GM12864 (cell line): ENCODE measurements around the gene MPV17L2.
A peak's percentile ranks its signal among the peaks of the same experiment; 100 is the strongest.

Experiments used
- DNase-seq: peaks from one replicate; pipeline ENCODE4 v3.0.0-alpha.2; 2011; ENCODE audit warnings: low read depth
- H3K4me3 ChIP-seq: 2 replicates; pipeline ENCODE4 v1.5.1; 2011; ENCODE audit warnings: mild to moderate bottlenecking, low read depth, low read length, control low read depth
- TF ChIP-seq, protein P1 (sequence below): IDR thresholded peaks from 2 replicates; pipeline ENCODE4 v1.5.1; 2011; ENCODE audit warnings: low read depth, mild to moderate bottlenecking, moderate library complexity, low read length, control low read depth, inconsistent platforms; ENCODE audit errors: missing control alignments

MPV17L2 gene

DNA sequence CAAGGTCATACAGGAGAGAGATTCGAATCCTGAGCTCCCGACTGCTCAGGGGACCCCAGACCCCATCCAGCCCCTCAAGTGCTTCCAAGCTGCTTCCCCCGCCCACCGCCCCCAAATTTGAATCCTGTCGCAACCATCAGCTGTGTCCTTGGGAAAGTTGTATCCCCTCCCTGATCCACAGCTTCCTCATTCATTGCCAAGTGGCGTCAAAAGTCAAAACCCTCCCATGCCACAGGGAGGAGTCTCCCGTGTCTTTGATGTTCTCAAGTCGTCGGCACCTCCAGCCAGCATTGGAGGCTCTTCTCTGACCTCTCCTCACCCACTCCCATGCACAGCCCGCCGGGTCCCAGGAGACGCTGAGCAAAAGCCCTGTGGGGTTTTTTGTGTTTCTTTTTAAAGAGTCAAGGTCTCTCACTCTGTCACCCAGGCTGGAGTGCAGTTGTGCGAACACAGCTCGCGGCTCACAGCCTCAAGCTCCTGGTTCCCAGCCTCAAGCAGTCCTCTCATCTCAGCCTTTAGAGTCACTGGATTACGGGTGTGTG is 22.2 kb upstream of the MPV17L2 start:
- H3K4me3 ChIP-seq, result no peak overlapping the region
- no peak for DNase-seq
- TF ChIP-seq, protein P1, sequence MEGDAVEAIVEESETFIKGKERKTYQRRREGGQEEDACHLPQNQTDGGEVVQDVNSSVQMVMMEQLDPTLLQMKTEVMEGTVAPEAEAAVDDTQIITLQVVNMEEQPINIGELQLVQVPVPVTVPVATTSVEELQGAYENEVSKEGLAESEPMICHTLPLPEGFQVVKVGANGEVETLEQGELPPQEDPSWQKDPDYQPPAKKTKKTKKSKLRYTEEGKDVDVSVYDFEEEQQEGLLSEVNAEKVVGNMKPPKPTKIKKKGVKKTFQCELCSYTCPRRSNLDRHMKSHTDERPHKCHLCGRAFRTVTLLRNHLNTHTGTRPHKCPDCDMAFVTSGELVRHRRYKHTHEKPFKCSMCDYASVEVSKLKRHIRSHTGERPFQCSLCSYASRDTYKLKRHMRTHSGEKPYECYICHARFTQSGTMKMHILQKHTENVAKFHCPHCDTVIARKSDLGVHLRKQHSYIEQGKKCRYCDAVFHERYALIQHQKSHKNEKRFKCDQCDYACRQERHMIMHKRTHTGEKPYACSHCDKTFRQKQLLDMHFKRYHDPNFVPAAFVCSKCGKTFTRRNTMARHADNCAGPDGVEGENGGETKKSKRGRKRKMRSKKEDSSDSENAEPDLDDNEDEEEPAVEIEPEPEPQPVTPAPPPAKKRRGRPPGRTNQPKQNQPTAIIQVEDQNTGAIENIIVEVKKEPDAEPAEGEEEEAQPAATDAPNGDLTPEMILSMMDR, result no peak

GRCh38 chr19:18171605-18172327 is 21.3 kb upstream of the MPV17L2 start:
- no peak overlapping the region for H3K4me3 ChIP-seq
- no peak for DNase-seq
- TF ChIP-seq, protein P1, result no peak

DNA sequence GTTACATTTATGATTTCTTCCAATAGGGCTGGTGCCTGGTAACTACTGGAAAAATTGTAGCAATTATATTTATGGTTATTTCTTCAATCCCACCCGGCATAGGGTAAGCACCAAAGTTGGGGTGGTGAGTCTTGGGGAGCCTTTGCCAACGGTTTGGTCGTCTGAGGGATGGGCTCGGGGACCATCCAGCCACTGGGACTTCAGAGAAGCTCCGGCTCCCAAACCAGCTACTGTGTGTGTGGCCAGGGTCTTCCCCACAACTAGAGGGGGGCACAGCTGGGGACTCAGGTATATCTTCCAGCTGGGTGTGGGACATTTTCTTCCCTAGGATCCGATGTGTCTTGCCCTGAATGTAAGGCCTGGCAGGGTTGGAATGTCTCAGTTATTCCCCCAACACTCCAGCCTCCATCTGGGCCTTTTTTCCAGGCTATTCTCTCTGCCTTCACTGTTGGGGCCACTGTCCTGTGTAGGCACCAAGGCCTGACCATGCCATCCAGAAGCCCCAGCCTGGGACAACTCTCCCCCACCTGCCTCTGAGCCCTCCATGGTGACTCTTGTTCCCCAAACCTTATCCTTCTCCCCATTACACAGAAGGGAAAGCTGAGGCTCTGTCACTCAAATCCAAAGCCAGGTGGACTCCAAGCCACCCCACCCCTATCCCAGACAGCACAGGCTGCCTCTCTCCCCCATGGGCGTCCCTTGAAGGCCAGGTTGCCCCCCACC is 20.5 kb upstream of the MPV17L2 start:
- H3K4me3 ChIP-seq, result no peak overlapping the region
- TF ChIP-seq, protein P1, result no peak

DNA sequence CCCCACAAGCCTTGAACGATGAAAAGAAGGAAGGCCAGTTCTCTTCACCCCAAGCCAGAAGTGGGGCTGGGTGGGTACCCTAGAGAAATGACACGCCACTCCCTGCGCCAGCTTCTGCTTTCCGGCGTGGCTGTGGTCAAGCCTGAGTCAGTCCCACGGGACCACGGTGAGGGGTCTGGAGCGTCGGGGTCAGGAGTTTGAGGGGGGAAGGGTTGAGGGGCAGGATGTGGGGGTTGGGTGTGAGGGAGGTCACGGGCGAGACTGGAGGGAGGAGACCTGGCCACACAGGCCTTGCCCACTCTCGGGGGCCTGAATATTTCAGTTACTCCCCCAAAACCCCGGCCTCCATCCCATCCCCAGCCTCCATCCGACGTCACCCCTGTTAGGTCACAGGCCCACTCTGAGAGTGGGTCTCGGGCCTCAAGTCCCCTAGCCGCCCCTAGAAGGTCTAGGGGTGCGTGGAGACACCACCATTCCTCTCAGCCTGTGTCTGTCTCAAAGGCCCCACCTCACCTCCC is 19.9 kb upstream of the MPV17L2 start:
- DNase-seq, result no peak
- peak overlapping the region; percentile 89; the same call in 1 of the 2 replicates for H3K4me3 ChIP-seq
- TF ChIP-seq, protein P1, result no peak

More for the DNA sequence above, 20.5 kb upstream of the MPV17L2 start:
- no peak for DNase-seq

DNA sequence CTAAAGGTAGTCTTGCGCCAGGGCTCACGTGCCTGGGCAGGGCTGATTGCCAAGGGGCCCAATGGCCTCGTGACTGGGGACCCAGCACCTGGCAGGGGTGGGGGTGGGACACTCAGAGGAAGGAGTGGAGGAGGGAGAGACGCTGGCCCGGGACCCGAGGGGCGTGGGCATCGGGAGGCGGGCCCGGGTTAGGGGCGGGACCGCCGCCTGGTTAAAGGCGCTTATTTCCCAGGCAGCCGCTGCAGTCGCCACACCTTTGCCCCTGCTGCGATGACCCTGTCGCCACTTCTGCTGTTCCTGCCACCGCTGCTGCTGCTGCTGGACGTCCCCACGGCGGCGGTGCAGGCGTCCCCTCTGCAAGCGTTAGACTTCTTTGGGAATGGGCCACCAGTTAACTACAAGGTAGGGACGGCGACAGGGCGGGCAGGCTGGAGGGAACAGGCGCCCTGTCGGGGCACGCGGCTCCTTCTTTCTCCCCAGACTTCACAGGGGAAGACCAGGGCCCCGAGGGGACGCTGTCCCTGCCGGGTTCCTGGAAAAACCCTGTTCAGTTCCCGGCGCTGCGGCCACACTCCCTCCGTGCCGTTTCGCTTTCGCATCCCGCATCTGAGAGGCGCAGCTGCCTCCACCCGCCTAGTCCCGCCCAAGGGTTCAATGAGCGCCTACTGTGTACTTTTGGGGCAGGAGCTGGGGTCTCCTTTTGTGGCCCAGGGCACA is 19.3 kb upstream of the MPV17L2 start, which contains the start of gene IFI30:
Gene IFI30 (plus strand): TSS at position 242 of the 717 bp plus-strand sequence. CDS start 29 bp downstream, at position 271.
- H3K4me3 ChIP-seq, result peak within 1 kb of the TSS; percentile 89
- TF ChIP-seq, protein P1, result no peak
- peak; percentile 66 for DNase-seq

DNA sequence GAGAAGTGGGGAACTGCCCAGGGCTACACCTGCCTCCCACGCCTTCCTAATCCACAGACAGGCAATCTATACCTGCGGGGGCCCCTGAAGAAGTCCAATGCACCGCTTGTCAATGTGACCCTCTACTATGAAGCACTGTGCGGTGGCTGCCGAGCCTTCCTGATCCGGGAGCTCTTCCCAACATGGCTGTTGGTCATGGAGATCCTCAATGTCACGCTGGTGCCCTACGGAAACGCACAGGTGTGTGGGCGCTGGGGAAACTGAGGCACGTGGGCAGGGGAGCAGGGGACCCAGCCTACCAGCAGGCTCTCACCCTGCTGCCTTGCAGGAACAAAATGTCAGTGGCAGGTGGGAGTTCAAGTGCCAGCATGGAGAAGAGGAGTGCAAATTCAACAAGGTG is 18.0 kb upstream of the MPV17L2 start:
- H3K4me3 ChIP-seq, result peak overlapping the region; percentile 89
- DNase-seq, result no peak
- TF ChIP-seq, protein P1, result no peak
